ENCODE data around the gene ABI3BP. TPM values are rescaled to one million over a fixed set of nuclear protein-coding genes. Genes with fewer than 3 reads are reported as not detected.

The ABI3BP gene
- total RNA-seq, 1 donor from 2014 or later = 2.2 TPM

- Mint-ChIP-seq H3K4me3 (no peak overlapping the region), H3K27ac (no peak overlapping the region), H3K4me1 (no peaks in the 10 kb centered on the region), H3K27me3 (ENCODE audit: low read depth) (peaks cover 3% of the 10 kb centered on the region), H3K9me3 (peaks cover 15% of the 10 kb centered on the region), H3K36me3 (no peaks in the 10 kb centered on the region)
- TF ChIP-seq CTCF (IDR thresholded peaks at IDR 0.05; ENCODE audit: unreplicated experiment) = no peak
- DNase-seq (ENCODE audit: low spot score in 2 of 2, unreplicated experiment in 2 of 2) = no peak
Observed at GRCh38 chr3:100957261-100957986, 35.8 kb downstream of the ABI3BP start.

- Mint-ChIP-seq H3K4me1 (no peaks in the 10 kb centered on the region), H3K27ac (no peak overlapping the region), H3K36me3 (no peaks in the 10 kb centered on the region), H3K9me3 (peaks cover 15% of the 10 kb centered on the region), H3K27me3 (ENCODE audit: low read depth) (peaks cover 10% of the 10 kb centered on the region), H3K4me3 (no peak overlapping the region)
- TF ChIP-seq CTCF (IDR thresholded peaks at IDR 0.05; ENCODE audit: unreplicated experiment) = no peak
- no peak for DNase-seq (ENCODE audit: low spot score in 2 of 2, unreplicated experiment in 2 of 2)
Observed at GRCh38 chr3:100956276-100956675, 36.9 kb downstream of the ABI3BP start.

GRCh38 chr3:100954990-100955389 lies 38.2 kb downstream of the ABI3BP start:
- no peak for DNase-seq (ENCODE audit: low spot score in 2 of 2, unreplicated experiment in 2 of 2)
- H3K27ac Mint-ChIP-seq = no peak overlapping the region
- no peak overlapping the region for H3K4me3 Mint-ChIP-seq
- TF ChIP-seq CTCF (IDR thresholded peaks at IDR 0.05; ENCODE audit: unreplicated experiment) = no peak
- no peaks in the 10 kb centered on the region for H3K4me1 Mint-ChIP-seq
- H3K9me3 Mint-ChIP-seq = peaks cover 9% of the 10 kb centered on the region
- no peaks in the 10 kb centered on the region for H3K36me3 Mint-ChIP-seq
- H3K27me3 Mint-ChIP-seq (ENCODE audit: low read depth) = peaks cover 17% of the 10 kb centered on the region

GRCh38 chr3:100954199-100954935 lies 38.9 kb downstream of the ABI3BP start:
- DNase-seq (ENCODE audit: low spot score in 2 of 2, unreplicated experiment in 2 of 2) = no peak
- Mint-ChIP-seq H3K27me3 (ENCODE audit: low read depth) (peaks cover 19% of the 10 kb centered on the region), H3K27ac (no peak overlapping the region), H3K4me3 (no peak overlapping the region), H3K4me1 (no peaks in the 10 kb centered on the region), H3K36me3 (no peaks in the 10 kb centered on the region), H3K9me3 (peaks cover 4% of the 10 kb centered on the region)
- no peak for TF ChIP-seq CTCF (IDR thresholded peaks at IDR 0.05; ENCODE audit: unreplicated experiment)

GRCh38 chr3:100953103-100953502 lies 40.1 kb downstream of the ABI3BP start:
- DNase-seq (ENCODE audit: low spot score in 2 of 2, unreplicated experiment in 2 of 2) = no peak
- Mint-ChIP-seq H3K9me3 (no peaks in the 10 kb centered on the region), H3K4me1 (no peaks in the 10 kb centered on the region), H3K4me3 (no peak overlapping the region), H3K27me3 (ENCODE audit: low read depth) (peaks cover 19% of the 10 kb centered on the region), H3K36me3 (no peaks in the 10 kb centered on the region), H3K27ac (no peak overlapping the region)
- TF ChIP-seq CTCF (IDR thresholded peaks at IDR 0.05; ENCODE audit: unreplicated experiment) = no peak

Measured in mesothelial cell of epicardium (in vitro differentiated cells).